Measurements from ENCODE around the gene KRT7.

GRCh38 chr12:52210925-52211650 lies 22.0 kb upstream of the KRT7 start:
- TF ChIP-seq CTCF (IDR thresholded peaks at IDR 0.05; ENCODE audit: low read depth, low read length, poor library complexity, severe bottlenecking) = no peak
- no peak for TF ChIP-seq EZH2phosphoT487 (IDR thresholded peaks at IDR 0.05; ENCODE audit: borderline replicate concordance, low read length)
